GM19463 (cell line): Measurements from ENCODE around the gene ATP2B1.
"Not testable (repeated sequence)": the region's sequence is repeated elsewhere in the genome, so short reads cannot be mapped to it uniquely, and the experiment has no call there.

Experiments used
- ATAC-seq: cut with Tn5 transposase; IDR thresholded peaks from one replicate; pipeline ENCODE4 v1.9.1; 2021; ENCODE audit warnings: mild to moderate bottlenecking, moderate library complexity; ENCODE audit not compliant: unreplicated experiment

Gene ATP2B1

DNA sequence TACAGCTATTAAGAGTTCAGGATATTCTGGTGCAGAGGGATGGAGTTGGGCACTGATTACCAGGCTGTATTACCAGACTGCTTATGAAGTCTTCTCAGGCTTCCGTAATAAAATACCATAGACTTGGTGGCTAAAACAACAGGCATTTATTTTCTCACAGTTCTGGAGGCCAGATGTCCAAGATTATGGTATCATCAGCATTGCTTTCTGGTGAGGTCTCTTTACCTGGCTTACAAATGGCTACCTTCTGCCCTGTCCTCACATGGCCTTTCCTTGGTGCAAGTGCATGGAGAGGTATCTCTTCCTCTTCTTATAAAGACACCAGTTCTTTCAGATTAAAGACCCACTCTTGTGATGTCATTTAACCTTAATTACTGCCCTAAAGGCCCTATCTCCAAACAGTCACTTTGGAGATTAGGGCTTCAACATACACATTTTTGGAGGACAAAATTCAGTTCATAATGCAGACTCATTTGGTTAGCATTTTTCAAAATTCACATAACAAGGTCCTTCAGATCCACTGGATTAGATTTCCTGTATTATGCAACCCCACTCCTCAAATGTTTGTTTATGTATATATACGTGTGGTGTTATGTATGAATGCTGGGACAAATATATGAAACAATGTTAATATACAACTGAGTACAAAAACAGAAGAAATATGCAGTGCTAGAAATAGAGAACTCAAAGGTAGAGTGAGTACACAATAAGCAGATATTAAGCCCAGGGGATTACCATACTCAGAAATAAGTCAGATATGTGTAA is 9.3 kb upstream of the ATP2B1 start:
- ATAC-seq, result no peak

DNA sequence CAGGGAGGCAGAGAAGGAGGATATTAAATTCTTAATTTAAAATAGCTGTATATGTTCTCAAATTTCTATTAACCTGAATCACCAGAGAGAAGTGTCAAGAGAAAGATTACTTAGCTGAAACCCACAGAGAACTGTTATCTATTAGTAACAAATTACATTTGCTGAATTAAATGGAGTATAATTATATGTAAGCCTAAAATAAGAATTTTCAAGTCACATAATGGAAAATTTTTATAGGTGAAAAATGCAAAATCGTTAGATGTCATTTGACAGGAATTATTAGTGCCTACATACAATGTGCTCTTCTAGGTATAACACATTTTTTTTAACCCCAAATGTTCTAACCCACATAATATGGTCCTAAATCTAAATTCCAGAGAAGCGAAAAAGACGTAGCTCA is 4.1 kb upstream of the ATP2B1 start:
- no peak for ATAC-seq

DNA sequence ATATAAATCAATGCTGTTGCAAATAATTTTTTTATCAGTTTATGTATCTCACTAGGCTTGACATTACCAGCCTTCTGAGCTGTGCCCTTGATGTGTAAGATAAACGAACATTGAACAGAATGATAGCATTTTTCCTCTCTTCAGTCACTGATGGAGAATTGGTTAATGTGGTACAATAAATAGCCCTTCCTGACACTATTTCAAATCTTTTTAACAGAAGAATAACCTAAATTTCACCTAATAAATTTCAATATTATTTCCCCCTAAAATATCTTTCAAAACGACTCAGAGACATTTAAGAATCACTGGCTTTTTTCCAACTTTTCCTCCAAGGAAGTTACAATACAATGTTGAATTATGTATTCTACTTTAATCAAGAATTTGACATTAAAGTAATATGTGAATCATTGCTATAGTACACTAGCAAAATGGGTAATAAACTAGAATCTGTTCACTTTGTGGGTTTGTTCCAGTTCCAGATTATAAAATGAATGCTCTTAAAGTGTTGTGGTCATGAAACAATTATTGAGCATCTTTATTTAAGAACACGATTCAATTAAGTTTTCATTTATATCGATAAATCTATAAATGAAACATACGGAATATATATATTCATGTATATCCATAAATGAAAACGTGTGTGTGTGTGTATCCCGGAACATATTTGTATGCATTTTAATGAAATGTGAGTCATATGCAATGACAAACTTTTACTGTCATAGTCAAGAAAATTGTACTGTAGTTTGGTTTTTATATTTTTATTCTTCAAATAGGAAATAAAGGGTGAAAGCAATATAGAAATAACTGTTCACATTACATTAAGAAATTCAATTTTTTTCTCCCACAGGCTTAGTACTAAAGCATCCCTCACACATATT is 2.5 kb upstream of the ATP2B1 start:
- no peak for ATAC-seq

DNA sequence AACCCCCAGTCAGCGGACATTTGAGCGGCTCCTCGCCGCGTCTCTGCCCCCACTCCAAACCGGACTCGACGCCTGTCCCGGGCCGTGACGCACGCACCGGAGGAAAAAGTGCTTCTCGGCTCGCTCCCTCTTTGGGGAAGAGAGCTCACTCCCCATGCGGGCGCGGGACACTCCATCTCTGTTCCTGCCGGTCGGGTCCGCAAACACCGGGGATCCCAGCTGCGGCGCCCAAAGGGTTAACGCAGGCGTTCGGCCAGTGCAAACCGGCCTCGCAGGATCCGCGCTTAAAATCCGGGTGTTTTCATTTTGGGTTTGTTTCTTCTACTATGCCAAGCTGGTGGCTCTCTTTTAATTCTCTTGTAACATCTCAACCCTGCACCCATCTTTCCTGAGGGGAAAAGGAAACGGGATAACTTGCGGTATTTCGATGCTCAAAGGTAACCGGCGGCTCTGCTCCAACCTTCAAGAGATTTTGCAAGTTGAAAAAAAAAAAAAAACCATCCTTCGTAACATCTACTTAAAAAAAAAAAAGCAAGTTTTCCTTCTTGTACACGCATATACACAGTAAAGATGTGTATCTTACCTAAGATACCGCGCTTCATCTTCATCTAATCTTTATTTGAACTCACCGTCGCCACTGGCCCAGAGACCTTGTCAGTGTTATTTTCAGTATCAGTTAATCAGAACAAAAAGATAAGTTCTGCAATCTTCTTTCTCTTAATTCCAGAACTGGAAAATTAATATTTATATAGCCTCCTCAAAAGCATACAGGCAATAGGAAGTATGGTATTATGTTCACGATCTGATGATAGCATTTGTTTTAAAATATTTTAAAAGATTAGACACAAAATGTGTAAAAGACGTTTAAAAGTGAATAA is 1.6 kb upstream of the ATP2B1 start:
- no peak for ATAC-seq

DNA sequence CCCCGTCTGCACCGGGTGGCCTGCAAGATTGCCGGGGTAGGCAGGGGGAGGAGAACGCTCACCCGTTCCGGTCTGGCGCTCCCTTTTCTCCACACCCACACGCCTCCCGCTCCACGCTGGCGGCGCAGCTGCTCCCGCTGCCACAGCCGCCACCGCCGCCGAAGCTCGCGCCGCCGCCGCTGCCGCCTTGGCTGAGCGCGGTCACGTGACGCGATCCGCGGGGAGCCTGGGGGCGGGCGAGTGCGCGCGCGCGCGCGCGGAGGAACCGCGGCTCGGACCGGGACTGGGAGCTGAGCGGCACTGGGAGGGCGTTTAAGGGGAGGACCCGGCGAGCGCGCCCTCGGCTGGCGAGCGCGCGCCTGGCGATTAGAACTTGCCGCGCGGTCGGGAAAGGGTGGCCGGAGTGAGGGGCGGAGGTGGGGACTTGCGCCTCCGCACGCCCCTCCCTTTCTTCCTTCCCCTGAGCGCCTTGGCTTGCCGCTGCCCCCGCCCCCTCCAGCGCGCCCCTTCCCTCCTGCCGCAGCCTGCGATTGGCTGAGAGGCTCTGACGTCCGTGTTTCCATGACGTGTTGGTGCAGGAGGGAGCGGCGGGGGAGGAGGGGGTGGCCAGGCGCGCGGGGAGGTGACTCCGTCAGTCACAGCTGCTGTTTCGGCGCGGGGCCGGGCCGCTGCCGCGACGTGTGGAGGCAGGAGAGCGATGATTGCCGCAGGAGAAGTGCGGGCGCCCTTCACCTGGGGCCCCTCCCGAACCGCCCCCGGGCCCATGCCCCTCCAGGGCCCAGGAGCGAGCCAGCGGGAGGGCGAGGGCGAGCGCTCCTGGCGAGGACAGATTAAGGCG is 738 bp upstream of the ATP2B1 start:
- peak; percentile 65 for ATAC-seq

DNA sequence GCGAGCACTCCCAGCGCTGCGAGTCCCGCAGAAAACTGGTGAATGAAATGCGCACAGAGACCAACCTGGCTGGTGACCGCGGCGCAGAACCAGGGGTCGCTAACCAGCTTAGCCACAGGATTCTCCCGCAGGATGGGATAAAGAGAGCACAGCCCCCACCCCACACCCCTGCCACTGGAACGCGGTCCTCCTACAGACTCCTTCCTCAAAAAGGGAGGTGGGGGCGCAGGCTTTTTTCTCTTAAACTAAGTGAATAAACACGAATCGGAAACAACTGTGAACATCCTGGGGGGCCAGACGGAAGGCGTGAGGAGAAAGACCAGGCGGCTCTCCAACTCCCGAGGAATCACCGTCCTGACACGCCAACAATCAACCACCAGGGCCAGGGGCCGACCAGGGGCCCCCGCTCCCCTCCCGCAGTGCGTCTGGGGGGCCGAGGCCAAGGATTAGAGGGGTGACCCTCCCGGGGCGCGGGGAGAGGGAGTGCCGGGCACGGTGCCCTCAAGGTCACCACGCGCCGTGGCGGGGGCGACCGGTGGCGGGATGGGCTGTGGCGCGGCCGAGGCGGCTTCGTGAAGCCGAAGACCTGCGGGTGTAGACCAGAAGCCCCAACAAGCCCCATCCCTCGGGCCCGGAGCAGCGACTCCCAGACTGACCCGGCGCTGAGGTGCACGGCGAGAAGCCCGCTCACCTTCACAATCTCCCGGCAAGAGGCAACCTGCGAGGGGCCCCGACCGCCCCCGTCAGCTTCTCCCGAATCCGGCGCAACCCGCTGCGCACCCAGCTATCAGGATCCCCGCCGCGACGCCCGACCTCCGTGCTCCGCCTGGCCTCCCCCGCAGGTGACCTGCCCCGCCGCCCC is 704 bp downstream of the ATP2B1 start:
- peak; percentile 0 for ATAC-seq

DNA sequence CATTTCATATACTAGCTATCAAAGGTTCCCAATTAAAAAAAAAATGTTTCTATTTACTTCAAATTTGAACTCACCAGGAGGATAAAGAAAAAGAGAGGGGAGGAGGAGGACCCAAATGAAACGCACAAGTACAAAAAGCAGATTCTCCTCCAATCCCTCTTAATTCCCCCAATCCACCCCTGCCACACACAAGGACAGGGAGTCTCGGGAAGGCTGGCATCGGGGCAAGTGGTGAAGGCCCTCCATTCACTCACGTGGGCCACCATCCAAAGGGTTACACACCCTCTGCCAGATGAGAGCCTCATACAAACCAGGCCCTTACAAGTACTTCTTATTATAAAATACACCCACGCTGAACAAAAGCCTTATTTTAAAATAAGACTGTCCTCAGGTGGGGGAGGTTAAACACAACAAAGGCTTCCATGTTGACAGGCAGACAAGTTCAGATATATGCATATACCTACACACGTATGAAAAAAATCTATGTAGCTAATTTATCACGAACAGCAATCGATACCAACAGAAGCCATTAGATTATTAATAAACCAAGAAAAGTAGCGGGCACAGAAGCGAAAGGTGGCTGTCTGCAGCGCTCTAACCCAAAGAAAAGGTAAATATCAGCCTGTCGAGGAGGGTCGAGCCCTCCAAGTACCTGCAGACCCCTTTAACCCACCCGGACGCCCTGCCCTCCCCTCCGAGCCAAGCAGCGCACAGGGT is 1.5 kb downstream of the ATP2B1 start:
- ATAC-seq, result no peak

DNA sequence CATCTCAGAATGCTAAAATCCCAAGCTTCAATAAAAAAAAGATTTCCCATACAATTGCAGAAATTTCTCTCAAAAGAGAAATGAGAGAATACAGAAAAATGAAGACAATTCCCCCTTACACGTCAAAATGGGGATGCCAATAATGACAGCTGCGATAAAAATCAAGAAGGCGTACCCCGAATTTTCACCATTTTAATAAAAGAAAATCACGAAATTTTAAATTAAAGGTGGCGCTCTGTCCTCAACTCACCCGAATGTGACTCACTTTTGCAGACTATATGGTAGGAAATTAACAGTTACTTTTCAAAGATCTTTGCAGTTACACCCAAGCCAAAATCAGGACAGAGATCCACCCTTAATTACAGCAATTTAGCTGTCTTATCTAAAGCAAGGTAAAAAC is 2.1 kb downstream of the ATP2B1 start:
- ATAC-seq, result no peak

DNA sequence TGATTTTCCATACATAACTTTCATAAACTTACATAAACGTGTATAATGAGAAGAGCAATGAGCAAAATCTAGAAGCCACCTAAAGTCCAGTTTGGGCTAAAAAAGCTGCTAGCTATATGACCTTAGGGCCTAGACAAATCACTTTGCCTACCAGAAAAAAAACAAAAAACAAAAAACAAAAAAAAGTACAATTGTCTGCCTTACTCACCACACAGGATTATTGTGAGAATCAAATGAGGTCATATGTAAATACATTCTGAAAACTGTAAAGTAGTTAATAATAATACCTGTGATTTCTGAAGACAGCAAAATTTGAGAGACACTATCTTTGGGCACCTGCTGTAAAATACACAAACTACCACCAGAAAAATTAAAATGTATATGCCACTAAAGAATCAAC is 4.2 kb downstream of the ATP2B1 start:
- no peak for ATAC-seq

DNA sequence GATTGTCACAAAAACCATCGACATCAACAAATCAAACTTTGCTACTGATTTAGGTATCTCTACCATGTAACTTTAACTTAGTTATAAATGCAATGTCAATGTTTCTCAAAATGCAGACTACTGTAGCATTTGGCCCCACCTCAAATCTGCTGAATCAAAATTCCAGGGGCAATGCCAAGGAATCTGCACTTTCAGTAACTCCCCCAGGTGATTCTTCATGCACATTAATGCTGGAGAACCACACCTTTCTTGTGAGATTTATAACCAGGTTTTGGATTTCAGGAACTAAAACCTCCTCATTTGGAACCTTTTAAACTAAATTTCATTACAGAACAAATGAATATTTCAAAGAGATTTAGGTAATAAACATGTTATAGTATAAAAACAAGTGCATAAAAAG is 4.9 kb downstream of the ATP2B1 start:
- no peak for ATAC-seq

DNA sequence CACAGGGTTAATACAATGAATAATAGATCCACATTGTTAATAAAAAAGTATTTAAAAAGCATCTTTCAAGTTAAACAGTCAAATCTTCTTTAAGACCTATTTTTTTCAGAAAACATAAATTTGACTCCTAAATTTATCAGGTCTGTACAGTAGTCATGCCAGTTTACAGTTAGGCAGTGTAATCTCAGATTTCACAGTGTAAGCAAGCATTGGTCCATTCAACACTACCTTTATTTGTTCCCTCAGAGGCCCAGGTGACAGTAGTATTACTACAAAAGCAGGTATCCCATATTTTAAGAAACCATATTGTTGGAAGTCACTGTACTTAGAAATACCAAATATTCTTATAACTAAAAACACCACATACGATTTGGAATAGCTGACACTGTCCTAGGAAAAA is 6.1 kb downstream of the ATP2B1 start:
- no peak for ATAC-seq

DNA sequence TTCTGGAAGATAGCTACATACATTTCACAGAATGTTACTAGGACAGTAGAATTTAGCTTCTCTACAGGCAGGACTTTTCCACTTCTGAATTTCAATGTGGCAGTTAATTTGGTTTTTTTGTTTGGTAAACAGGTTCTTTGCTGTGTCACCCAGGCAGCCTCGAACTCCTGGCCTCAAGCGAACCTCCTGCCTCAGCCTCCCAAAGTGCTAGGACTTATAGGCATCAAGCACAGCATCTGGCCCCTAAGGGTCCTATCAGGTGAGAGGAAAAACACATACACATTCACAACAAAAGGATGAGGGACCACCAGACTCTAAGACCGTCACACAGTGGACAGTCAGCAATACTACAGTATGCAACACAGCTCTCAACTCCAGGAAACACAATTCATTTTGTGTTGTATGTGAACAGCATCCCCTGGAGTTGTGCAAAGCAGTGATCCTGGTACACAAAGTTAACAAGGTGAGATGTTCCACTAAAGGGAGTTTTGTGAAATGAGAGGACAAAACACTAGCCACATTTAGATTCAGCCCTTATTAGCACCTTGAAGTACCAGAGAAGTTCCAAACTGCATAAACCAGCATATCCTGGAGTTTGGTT is 6.9 kb downstream of the ATP2B1 start:
- ATAC-seq, result no peak

DNA sequence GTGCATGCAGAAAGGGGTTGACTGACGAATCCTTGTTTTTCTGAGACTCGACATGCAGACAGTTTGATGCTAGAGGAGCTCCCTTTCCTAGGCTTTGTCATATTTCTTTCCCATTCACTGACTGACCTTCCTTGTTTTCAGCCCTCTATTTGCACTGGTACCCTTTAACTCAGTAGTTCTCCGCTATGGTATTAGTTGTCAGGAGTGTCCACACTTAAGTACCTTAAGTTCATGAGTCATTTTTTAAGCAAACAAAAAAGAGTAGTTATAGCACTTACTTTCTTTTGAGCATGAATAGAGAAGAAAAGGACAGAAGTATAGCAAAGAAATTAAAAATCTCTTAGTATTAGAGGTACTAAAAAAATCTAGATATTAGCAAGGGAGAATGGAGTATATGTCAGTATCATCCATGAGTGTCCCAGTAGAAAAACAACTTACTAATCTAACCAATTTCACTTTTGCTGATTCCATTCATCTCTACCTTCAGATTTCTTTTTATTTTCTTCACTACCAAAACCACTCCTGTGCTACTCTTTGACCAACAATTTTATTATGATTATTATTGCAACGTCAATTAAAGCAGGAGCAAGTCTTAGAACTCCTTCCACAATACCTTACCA is 8.3 kb downstream of the ATP2B1 start:
- no peak for ATAC-seq

DNA sequence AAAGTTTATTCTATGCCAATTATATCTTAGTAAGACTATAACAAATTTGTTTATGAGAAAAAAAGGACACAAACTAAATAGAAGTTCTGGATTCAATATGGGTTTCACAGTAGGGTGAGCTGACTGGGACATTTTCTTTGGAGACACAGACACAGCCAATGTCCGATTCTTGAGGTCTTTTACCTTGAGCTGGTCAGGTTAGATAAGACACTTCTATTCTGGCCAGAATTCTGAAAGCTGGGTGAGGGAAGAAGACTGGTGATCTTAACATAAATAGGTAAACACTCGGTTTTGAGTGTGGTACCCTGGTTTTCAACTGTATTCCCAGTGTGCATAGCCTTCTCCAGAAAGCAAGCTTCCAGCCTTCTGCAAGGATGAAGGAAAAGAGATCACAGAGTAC is 10.0 kb downstream of the ATP2B1 start:
- ATAC-seq, result no peak

DNA sequence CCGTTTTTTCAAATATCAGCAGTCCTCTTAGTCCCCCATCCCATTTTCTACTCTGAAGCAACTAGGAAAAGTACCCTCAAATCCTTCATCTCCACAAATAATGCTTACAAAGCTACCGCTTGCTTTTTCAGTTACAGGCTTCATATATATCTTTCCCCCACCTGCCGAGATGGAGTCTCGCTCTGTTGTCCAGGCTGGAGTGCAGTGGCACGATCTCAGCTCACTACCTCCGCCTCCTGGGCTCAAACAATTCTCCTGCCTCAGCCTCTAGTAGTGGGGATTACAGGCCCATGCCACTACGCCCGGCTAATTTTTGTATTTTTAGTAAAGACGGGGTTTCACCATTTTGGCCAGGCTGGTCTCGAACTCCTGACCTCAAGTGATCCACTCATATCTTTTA is 10.9 kb downstream of the ATP2B1 start:
- not testable (repeated sequence) for ATAC-seq

DNA sequence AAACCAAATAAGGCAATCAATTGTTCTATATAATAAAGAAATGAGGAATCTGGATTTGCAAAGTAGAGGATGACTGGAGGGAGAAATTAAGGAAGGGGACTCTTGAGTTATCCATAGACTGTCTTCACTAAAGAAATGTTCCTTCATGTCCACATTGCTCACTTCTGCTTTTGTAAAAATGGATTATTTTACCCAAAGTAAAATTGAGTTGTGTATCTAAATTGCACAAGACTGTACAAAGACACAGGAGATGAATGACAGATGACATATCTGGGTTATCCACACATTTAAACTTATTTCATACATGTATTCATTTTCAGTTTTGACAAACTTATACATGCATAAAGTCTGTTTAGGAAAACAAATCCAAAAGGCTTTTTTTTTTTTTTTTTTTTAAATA is 11.3 kb downstream of the ATP2B1 start:
- no peak for ATAC-seq

DNA sequence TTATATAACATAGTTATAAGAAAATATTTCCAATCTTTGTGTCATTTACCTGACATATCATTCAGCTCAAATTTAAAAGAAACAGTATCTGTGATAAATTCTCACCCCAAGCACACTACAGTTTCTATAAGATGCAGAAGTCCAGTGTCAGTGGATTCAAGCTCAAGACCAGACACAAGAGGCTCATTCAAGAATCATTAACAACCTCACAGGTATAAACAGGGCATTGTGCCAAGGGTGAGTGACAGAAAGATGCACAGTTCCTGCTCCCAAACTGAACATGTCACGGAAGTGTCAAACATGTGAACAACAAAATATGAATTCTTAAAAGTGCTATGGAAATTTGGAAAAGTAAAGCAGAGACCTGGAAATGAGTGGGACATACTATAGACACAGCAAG is 12.8 kb downstream of the ATP2B1 start:
- ATAC-seq, result peak; percentile 67

DNA sequence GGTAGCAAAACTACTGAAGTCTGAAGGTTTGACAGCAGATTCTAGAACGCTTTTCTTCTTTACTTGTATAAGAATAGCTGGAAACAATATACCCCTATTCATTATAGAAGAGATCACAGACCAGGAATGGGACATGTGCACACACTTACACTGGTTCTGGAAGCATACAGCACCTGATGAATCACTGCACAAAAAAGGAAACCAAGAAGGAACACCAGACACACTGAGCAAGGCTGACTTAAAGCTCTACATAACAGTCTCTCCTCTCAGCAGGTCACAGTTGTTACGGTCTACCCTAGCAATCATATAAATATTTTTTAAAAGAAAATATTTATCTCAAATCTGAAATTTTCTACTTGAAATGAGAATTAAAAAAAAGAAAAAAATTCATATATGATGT is 13.5 kb downstream of the ATP2B1 start:
- no peak for ATAC-seq
